Fibroblast of skin of left biceps (primary cell): Measurements from ENCODE around the gene N4BP2L1.

Source experiments
- DNase-seq, 2 experiments: peaks; one replicate each; pipeline ENCODE4 v3.0.0-alpha.2; 2013; ENCODE audit warnings: low read depth in 2 of 2

The N4BP2L1 gene

GRCh38 chr13:32427852-32428580, at the start of gene N4BP2L1:
Gene N4BP2L1 (minus strand): TSS chr13:32428130. CDS start chr13:32428082, 48 bp downstream.
- no peak for DNase-seq

GRCh38 chr13:32476892-32477291, 49.0 kb upstream of the N4BP2L1 start:
- DNase-seq: no peak

GRCh38 chr13:32476021-32476731, 48.2 kb upstream of the N4BP2L1 start:
- no peak for DNase-seq

GRCh38 chr13:32474999-32475792, 47.3 kb upstream of the N4BP2L1 start:
- no peak for DNase-seq

- no peak for DNase-seq
Measured at GRCh38 chr13:32473650-32474049, 45.7 kb upstream of the N4BP2L1 start.

GRCh38 chr13:32472194-32472621, 44.3 kb upstream of the N4BP2L1 start:
- no peak for DNase-seq

GRCh38 chr13:32471187-32471922, 43.4 kb upstream of the N4BP2L1 start:
- DNase-seq: peak in 1 of 2 experiments; percentile 6

- DNase-seq: no peak
Measured at GRCh38 chr13:32468502-32469142, 40.7 kb upstream of the N4BP2L1 start.

GRCh38 chr13:32456591-32456990, 28.7 kb upstream of the N4BP2L1 start:
- no peak for DNase-seq

- DNase-seq: no peak
Measured at GRCh38 chr13:32455594-32455903, 27.6 kb upstream of the N4BP2L1 start.

GRCh38 chr13:32454886-32455593, 27.1 kb upstream of the N4BP2L1 start:
- no peak for DNase-seq

- DNase-seq: no peak
Measured at GRCh38 chr13:32453981-32454380, 26.1 kb upstream of the N4BP2L1 start.

- no peak for DNase-seq
Measured at GRCh38 chr13:32448972-32449371, 21.0 kb upstream of the N4BP2L1 start.

- no peak for DNase-seq
Measured at GRCh38 chr13:32447894-32448623, 20.1 kb upstream of the N4BP2L1 start.

- DNase-seq: no peak
Measured at GRCh38 chr13:32446773-32447465, 19.0 kb upstream of the N4BP2L1 start.

GRCh38 chr13:32446220-32446619, 18.3 kb upstream of the N4BP2L1 start:
- DNase-seq: no peak

- DNase-seq: no peak
Measured at GRCh38 chr13:32445461-32445860, 17.5 kb upstream of the N4BP2L1 start.

- no peak for DNase-seq
Measured at GRCh38 chr13:32443111-32443510, 15.2 kb upstream of the N4BP2L1 start.

GRCh38 chr13:32438871-32439270, 10.9 kb upstream of the N4BP2L1 start:
- DNase-seq: no peak
